Lower leg skin (tissue), 4 donors: ENCODE measurements around the gene LYPD4. TPM values are rescaled to one million over a fixed set of nuclear protein-coding genes. Genes with fewer than 3 reads are reported as not detected.

Experiments
- DNase-seq, 2 donors: peaks; one replicate each; pipeline ENCODE4 v3.0.0-alpha.2; 2019; ENCODE audit warnings: low spot score in 2 of 2
- H3K4me3 ChIP-seq: fragments of 200-600 bp; sonication (generic); 2 replicates; pipeline ENCODE4 v1.5.1; 2017; ENCODE audit warnings: mild to moderate bottlenecking, low read depth; ENCODE audit not compliant: poor library complexity, severe bottlenecking
- CTCF ChIP-seq, 3 donors: fragments of 450-650 bp; IDR thresholded peaks; one replicate each; pipeline ENCODE4 v1.5.1; 2016; ENCODE audit warnings: antibody characterized with exemption in 3 of 3, mild to moderate bottlenecking in 3 of 3, moderate library complexity in 2 of 3
- POLR2A ChIP-seq, 2 donors: fragments of 450-650 bp; IDR thresholded peaks; one replicate each; pipeline ENCODE4 v1.6.1; 2016 to 2017; ENCODE audit warnings: antibody characterized with exemption in 2 of 2, mild to moderate bottlenecking in 1 of 2, moderate library complexity in 1 of 2
- WGBS, 2 donors: methylation state at CpG; one replicate each; pipeline ENCODE4 v1.1.5; 2018; 5-methylcytosine and 5-hydroxymethylcytosine counted together
- intact Hi-C: fragments of 100-400 bp; cut with DNase I; formaldehyde crosslinking; loops from one replicate; pipeline ENCODE4 v1.15.0; 2023; ENCODE audit warnings: low total_unique reads
- total RNA-seq, 4 donors: library from RNA; depleted of rRNA; stranded (reverse); fragments of >200 nt; gene quantifications; one replicate each; pipeline ENCODE4 v1.1.0, GENCODE V29; 2016

The LYPD4 gene
- total RNA-seq, 4 donors from 2014 or later = not detected

- no peak for DNase-seq
- intact Hi-C loops = no loop called here
- TF ChIP-seq CTCF (IDR thresholded peaks at IDR 0.05) (no peak), POLR2A (IDR thresholded peaks at IDR 0.05) (no peak)
- H3K4me3 ChIP-seq = no peak overlapping the region
- WGBS, 2 donors = 60 to 73% methylated on average over 2 of the region's 2 CpGs
These were observed 18.0 kb upstream of the LYPD4 start for GRCh38 chr19:41862445-41862986.

- DNase-seq = no peak
- no peak for TF ChIP-seq POLR2A (IDR thresholded peaks at IDR 0.05)
- TF ChIP-seq CTCF (IDR thresholded peaks at IDR 0.05) = no peak
- intact Hi-C loops = no loop called here
- H3K4me3 ChIP-seq = no peak overlapping the region
- WGBS, 2 donors = 67 to 78% methylated on average over 9 of the region's 9 CpGs
These were observed 17.4 kb upstream of the LYPD4 start for GRCh38 chr19:41861846-41862245.

GRCh38 chr19:41861116-41861768 is 16.8 kb upstream of the LYPD4 start:
- WGBS, 2 donors = 21 to 26% methylated on average over 9 of the region's 9 CpGs
- no peak for DNase-seq
- peak overlapping the region; percentile 84 for H3K4me3 ChIP-seq
- TF ChIP-seq CTCF (IDR thresholded peaks at IDR 0.05) = no peak
- no peak for TF ChIP-seq POLR2A (IDR thresholded peaks at IDR 0.05)
- intact Hi-C loops = no loop called here

GRCh38 chr19:41860419-41861115 is 16.1 kb upstream of the LYPD4 start:
- 0 to 1% methylated on average over 27 to 34 of the region's 45 CpGs for WGBS, 2 donors
- DNase-seq = peak in 1 of 2 donors; percentile 33
- intact Hi-C loops = no loop called here
- no peak for TF ChIP-seq POLR2A (IDR thresholded peaks at IDR 0.05)
- no peak for TF ChIP-seq CTCF (IDR thresholded peaks at IDR 0.05)
- H3K4me3 ChIP-seq = peak overlapping the region; percentile 84

- peak; percentile 98 to 100 for DNase-seq
- peak within 1 kb of the TSS; percentile 84 for H3K4me3 ChIP-seq
- TF ChIP-seq POLR2A (IDR thresholded peaks at IDR 0.05) (no peak), CTCF (IDR thresholded peaks at IDR 0.05) (peak in 1 of 3 donors; percentile 86)
- 0% methylated on average over 51 to 63 of the region's 76 CpGs for WGBS, 2 donors
- intact Hi-C loops = no loop called here
These were observed 15.3 kb upstream of the LYPD4 start, which contains the start of gene RPS19 for GRCh38 chr19:41859618-41860418. RPS19 (plus strand) TSS chr19:41860255; CDS start chr19:41860775, 520 bp downstream.
